HT1080 (cell line): ENCODE measurements around the gene GPR176. TPM values are rescaled to one million over a fixed set of nuclear protein-coding genes. Genes with fewer than 3 reads are reported as not detected.
"Not testable (repeated sequence)": the region's sequence is repeated elsewhere in the genome, so short reads cannot be mapped to it uniquely, and the experiment has no call there.

Experiments used
- DNase-seq: peaks from one replicate; pipeline ENCODE4 v3.0.0-alpha.2; 2015; ENCODE audit warnings: low read depth
- total RNA-seq: library from RNA; depleted of rRNA; stranded (reverse); fragments of >200 nt; shearing (Covaris generic); gene quantifications from 2 replicates; pipeline ENCODE4 v1.2.3, GENCODE V29; 2014

Gene GPR176
- total RNA-seq, 1 experiment from 2014 or later, result 58.1 TPM

DNA sequence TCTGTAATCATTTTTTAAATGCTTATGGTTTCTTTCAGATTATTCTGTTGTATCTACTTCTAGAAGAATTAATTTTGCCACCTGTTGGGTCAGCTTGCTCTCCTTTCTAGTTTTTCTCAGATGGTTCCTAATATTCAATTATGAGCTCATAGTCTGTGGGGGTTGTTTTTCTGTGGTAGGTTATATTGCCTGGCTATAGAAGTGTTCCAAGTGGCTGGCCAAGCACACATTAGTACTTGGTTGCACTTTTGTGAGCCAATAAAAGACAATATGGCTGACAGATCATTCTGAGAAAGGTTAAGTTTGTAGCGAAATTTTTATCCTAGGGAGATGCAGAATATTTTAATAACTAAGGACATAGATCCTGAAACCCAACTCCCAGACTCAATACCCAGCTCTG, 105.6 kb downstream of the GPR176 start:
- no peak for DNase-seq

DNA sequence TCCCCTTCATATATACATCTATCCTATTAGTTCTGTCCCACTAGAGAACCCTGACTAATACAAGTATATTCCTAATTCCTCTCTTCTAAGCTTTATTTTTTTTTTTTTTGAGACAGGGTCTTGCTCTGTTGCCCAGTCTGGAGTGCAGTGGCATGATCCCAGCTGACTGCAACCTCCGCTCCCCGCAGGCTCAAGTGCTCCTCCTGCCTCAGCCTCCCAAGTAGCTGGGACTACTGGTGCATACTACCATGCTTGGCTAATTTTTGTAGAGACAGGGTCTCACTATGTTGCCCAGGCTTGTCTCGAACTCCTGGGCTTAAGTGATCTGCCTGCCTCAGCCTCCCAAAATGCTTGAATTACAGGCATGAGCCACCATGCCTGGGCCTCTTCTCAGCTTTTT, 107.4 kb downstream of the GPR176 start:
- not testable (repeated sequence) for DNase-seq

DNA sequence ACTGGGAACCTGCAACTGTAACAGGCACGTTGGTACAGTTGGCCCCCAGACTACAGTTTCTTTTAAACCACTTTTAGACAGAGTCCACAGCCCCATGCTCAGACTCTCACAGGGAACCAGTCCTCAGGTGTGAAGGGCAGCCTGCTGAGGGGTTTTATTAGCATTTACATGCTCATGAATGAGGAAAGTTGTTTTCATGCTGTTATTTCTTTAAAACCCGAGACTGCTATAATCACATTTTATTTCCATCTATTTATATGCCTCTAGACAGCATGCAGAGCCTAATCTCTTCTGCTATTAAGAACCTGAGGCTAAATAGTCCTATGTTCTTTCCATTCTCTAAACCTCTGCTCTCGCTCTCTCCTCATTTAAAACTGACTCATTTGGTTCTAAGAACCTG, 111.2 kb downstream of the GPR176 start:
- DNase-seq, result no peak

DNA sequence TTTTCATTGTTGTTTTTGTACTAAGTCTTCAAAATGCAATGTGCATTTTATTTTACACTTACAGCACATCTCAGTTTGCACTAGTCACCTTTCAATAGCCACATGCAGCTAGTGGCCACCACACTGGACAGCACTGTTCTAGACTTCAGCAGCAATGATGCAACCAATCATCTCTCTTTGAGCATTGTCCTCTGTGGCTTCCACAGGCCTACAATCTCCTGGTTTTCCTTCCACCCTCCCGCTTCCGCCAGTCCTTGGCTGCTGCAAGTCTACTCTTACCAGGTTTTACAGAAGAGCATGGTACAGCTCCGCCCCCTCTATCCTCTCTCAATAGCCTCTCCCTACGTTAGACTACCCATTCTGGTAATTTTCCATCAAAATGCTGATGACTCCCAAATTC, 112.3 kb downstream of the GPR176 start:
- DNase-seq, result no peak

DNA sequence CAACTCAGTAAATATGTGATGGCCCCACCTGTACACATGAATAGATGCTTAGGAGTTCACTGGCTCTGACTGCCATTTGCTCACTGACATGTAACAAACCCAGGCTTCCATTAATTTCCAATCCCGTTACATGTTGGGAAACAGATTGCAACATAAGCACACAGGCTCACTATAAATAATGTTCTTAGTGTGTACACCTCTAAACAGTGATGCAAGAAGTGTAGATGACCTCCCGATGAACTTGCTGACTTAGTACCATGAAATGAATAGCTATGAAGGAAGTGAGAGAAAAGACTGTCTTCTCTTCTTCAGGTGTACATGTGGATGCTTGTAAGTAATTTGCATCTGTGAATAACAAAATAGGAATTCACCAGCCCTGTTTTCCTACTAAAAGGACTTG, 116.0 kb downstream of the GPR176 start:
- DNase-seq, result no peak

DNA sequence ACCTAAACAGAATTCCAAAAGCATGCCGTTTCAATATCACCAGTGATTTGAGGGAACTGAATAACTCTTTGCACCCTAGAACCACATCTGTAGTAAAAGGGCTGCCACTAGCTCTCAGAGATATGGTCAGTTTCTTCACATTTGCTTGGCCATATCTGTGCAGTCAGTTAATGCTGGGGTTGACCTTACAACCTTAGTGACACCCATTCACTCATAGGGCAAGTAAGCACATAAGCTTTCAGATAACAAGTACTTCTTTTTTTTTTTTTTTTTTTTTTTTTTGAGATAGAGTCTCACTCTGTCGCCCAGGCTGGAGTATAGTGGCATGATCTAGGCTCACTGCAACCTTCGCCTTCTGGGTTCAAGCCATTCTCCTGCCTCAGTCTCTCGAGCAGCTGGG, 117.0 kb downstream of the GPR176 start:
- no peak for DNase-seq

DNA sequence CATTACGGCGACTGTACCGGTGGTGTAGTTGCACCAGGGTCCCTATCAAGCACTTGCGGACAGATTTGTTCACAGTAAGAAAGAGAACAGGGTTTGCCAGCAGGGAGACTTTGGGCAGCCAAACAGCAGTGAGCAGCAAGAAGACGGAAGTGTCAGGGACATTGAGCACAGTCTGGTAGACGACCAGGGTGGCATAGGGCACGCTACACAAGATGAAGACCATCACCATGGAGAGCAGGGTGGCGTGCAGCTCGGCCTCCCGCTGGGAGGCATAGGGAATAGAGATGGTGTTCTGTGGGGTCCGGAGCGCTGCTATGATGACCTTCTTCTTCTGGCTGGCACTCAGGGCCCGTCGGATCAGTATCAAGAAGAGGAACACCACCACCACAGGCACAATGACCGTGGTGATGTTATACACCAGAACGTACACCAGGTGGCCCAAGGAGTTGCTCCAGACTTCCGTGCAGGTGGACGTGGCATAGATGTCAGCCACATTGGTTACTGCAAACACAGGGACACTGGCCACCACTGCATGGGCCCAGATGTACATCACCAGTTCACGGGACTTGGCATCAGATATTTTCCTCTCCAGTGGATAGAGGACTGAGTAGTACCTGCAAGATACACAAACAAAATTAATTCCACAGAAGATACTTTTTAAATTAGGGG, 118.3 kb downstream of the GPR176 start:
- DNase-seq, result no peak

DNA sequence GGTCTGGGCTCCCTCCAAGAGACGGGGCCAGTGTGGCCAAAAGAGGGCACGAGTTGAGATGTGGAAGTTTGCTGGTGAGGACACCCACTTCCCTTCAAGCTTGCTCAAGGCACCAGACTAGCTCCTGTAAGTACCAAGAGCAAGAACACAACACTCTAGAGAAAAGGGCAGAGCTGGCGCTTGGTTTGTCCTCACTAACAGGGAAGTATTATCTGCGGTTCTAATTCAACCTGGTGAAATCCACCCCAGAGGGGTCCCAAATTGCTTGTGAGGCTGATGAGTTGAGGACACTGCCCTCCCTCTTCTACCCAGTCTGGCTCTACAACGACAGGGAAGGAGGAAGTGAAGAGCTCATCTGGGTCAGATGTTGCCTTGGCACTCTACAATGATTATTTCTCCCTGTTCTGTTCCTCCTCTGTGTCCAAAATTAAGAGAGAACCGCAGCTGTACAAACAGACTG, 120.5 kb downstream of the GPR176 start:
- no peak for DNase-seq

DNA sequence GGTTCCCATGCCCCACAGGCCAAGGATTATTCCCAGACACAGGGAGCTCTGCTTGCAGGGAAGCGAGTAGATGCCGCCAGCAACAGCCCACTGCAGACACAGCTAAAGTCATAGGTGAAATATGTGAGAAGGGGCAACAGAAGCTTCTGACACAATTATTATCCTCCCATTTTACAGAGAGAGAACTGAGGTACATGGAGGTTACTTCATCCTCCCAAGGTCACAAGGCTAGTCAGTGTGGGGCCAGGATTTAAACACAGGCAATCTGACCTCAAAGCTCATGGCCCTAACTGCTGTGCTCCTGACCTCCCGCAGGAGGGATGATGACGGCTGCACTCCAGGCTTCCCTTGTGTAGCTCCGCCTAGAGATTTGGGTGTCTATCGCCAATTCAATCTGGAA, 121.7 kb downstream of the GPR176 start:
- DNase-seq, result no peak

DNA sequence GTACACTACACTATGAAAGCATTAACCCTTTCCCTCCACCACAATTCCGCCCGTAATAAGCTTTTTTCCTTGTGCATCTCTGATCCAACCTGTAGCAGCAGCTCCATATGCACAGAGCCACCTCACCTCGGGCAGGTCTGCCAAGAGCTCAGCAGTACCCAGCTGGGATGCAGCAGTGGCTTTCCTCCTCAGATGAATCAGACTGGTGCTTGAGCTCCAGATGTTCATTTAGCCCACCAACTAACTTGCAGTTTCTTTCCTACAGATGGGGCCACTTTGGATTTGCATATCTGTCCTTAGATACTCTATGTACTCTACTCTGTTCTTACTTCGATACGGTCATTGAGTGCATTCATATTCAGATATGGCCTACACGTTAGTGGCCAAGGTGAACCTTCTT, 122.7 kb downstream of the GPR176 start:
- no peak for DNase-seq

DNA sequence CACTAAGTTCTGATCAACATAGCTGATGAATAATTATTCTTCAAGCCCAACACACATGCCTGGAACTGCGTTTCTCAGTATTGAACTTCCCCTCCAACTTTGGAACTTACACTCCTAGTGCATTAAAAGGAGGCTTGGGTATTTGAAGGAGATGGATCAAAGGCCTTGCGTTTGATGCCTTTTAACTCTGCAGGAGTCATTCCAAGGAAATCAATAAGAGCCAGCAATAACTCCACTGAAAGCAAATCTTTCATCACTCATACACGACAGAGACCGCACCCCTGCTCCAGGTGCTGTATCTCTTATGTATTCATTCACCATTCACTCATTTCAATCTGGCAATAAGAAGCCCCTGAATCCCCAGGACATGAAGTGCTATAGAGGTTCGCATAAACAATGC, 123.5 kb downstream of the GPR176 start:
- no peak for DNase-seq

DNA sequence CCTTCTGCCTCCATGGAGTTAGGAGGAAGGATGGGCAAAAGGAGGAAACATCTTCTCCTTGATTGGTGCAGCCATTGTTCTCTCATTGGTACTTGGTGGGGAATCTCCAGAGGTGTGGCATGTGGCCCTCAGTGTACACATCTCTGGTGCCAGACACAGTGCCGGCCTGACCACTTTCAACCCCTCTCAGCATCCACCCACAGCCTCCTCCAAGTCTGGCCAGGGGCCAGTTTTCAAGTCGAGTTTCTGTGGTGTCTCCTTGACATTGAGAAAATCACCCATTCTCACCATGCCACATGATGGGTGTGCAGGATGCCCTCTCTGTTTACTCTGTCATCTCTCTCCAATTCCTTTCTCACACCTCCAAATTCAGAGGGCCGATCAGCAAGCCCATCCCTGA, 124.6 kb downstream of the GPR176 start:
- DNase-seq, result no peak

DNA sequence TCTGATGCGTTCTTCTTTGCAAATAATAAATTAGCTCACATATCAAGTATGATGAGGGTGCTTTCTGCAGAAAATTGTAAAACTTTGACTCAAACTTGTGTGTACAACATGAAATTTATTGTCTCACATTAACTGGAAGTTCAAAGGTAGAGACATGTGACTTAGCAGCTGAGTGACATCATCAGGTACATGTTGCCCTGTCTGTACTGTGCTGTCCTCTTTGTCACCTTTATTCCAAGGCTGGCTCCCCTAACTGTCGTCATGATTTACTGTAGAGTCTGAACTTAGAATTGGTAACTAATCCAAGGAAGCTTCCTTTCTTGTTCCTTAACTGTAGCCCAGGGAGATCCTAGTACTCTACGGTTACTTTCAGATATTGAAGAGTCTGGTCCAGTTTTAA, 125.1 kb downstream of the GPR176 start:
- no peak for DNase-seq

DNA sequence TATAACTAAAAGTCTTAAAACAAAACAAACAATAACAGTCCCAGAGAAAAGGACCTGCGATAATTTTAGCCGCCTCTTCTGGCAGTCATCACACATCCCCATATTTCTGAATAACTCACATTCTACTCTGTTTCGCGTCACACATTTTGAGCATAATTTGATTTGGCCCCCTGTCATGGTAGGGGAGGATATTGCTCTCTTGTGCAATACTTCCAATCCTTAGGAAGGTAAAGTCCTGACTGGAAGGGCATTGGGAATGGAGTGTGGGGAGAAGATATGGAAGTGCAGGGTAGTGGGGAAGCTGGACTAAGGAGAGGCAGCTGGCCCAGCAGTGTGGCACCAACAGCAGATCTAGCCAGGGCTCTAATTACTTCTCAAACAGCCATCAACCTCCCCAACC, 126.1 kb downstream of the GPR176 start:
- DNase-seq, result no peak

DNA sequence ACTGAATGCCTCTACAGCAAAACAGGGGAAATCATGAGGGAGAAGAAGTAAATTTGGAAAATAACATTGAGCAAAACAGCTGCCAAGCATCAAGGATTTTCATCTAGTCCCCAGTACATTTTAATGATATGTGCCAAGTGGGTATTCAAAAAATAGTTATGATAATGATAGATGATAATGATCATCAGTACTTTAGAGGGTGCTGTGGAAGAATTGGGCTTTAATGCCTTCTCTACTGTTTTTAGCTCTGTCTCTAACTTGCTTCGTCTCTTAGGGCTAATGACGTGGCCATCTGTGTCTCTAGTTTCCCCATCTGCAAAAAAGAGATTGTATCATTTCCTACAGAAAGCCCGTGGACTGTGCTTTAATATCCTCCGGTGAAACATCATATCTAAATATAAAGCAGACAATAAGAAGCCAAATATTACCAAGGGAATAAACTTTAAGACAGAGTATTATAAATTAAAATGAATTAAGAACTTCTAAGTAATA, 127.2 kb downstream of the GPR176 start:
- no peak for DNase-seq

DNA sequence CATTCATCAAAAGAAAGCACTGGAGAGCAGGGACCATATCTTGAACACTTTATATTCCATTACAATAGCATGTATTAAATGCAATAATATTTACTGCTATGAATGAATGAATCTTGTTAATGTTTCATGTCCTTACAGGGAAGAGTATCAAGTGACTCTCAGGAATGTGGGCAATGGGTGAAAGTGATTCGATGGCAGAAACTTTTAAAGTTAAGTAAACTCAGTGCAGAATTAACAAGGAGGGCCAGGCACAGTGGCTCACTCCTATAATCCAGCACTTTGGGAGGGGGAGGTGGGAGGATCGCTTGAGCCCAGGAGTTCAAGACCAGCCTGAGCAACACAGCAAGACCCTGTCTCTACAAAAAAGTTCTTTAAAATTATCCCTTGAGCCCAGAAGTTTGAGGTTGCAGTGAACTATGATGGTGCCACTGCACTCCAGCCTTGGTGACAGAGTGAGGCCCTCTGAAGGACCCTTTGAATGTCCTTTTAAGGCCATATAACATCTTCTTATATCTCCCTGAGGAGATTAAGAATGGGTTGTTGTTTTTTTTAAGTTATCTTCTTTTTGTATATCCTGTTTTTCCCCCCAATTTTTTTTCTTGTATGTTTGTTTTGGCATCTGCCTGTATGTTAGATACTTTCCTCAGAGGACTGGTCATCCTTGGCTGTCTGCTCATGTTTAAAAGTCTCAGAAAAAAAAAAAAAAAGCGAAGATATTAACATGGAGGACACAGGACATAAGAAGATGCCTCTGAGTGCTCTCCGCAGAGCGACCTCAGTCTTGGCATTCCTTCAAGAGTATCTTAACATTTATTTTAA, 127.8 kb downstream of the GPR176 start:
- DNase-seq, result no peak

DNA sequence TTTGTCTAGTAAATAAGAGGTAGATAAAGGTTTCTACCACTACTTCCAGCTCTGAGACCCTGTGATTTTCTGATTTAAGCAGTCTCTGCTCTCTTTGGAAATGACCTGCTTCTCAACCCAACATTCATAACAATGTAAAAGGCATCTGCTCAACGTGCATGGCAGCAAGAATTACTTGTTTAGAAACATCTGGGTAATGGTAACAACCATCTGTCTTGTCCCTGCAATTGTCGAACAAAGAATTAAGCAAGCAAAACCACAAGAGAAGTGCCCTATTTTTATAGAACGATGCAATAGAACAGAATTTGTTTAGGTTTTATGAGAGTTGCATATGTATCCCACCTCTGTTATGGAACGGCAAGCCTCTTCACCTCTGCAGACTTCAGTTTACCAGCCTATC, 130.3 kb downstream of the GPR176 start:
- no peak for DNase-seq

DNA sequence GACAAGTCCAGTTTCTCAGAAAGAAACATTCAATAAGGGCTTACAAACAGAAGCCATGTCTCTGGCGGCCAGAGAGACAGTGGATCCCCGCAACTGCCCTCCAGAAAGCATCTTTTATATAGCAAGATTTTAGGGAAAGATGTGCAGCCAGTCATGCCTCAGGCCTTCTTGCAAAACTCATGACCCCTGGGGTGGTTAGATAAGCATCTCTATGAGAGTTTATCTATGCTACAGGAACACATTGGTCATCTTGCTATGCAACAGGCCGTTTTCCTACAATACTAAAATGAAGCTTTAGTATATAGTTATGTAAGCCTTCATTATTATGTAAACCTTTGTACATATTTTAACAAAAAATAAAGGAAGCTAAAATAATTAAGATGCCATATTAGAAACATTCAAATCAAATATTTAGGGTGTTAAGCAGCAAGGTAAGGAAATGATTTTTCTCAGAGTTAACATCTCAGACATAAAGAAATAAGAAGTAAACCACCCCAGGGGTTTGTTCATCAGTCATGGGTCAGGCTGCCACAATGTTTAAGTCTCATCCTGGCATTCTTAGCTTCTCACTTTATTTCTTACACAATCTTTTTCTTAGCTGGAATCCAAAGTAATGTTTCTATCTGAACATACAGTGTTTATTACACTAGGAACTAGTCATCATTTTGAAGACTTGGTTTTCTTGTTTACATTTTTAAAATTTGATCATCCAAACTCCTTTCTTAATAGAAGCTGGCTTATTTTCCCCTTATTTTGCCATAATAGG, 131.1 kb downstream of the GPR176 start:
- no peak for DNase-seq

DNA sequence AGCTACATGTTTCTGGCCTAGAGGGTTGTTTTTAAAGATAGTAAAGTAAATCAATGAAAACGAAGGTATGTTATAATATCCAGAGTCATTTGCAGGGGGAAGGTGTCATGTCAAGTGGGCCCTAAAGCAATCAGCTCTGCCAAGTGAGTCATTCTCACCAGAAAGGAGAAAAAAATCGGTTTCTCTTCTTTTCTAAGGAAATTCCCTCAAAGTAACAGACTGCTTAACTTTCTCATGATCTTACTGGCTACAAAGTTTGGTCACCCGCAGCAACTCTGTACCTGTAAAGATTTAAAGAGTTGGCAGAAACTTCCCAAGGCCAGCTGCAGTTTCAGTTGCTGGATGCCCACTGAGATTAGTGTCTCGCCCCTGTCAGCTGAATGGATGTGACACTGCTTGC, 132.0 kb downstream of the GPR176 start:
- no peak for DNase-seq

DNA sequence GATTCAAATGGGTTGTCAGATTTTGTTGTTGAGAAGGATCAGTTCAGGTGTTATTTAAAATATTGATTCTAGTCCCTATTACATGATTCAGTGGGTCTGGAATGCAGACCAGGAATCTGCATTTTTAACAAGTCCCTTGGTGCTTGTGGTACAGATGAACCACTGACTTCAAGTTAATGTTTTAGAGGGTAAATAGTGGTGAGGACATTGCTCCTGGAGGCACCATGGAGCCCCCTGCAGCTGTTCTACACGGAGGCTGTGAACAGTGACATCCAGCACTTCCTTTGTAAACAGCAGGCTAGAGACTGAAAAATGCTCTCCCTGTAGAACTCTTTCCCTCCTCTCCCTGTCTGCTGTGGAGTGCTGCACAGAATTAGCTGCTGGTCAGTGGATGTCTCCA, 132.6 kb downstream of the GPR176 start:
- DNase-seq, result no peak

DNA sequence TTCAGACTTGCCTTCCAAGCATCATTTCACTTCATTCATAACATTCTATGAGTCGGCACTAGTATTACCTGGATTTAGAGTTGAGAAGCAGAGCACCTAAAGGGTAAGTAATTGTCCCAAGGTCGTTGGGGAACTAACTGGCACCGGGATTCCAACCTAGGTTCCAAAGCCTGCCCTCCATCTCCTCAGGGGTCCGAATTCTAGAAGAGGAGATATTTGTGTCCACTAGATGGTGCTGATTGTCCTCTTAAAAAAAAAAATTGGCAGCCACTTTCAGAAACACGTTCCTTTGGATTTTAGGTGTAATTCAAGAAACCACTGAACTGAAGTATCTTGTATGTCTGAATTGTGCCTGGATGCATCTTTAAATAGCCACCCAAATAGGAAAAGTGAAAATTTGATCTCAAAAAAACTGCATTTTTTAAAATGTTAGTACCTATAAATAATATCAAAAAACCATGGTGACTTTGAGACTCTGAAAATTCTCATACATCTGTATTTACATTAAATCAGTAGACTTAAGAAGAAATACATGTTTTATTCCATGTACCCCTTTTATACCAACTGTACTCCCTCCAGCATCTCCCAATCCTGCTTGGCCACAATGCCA, 133.5 kb downstream of the GPR176 start:
- DNase-seq, result peak; percentile 70

DNA sequence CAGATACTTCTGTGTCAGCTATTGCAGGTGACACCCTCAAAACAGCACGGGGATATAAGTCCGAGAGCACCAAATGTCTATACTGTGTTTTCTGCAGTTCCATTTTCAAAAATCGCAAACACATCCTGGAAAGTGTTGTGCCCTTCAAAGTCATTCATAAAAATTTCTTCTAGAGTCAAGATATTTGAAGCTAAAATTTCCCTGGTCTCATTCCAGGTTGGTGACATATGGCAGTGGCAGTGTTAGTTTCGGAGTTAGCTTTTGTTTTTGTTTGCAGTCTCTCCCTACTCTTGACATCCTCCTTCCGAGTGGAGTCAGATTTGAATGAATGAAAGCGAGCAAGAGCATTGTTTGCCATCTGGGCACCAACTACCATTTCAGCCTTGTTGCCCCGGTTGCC, 134.2 kb downstream of the GPR176 start:
- DNase-seq, result no peak
